Stimulated activated naive B cell treated with anti-CD40 and anti-IgM and Interleukin-4, amounts not matched to agents 10 μg/mL and 1 μg/mL and 100 μg/mL, for 72 hours (primary cell): Measurements from ENCODE around the gene TTLL5.

Experiments
- ATAC-seq, 2 donors: fragments of 150-1000 bp; cut with Tn5 transposase; replicated peaks; 2 replicates each; pipeline ENCODE4 v1.10.0; 2021; ENCODE audit warnings: moderate library complexity in 1 of 2
- DNase-seq: peaks from one replicate; pipeline ENCODE4 v3.0.0; 2021
- H3K27ac Mint-ChIP-seq: one replicate; pipeline ENCODE4 v1.8.0; 2022; ENCODE audit warnings: mild to moderate bottlenecking, mixed read lengths
- H3K27me3 Mint-ChIP-seq, 2 donors: one replicate each; pipeline ENCODE4 v1.8.0; 2022; ENCODE audit warnings: mixed read lengths in 2 of 2
- H3K36me3 Mint-ChIP-seq, 2 donors: one replicate each; pipeline ENCODE4 v1.8.0; 2022; ENCODE audit warnings: mixed read lengths in 2 of 2, mild to moderate bottlenecking in 1 of 2
- H3K4me1 Mint-ChIP-seq, 2 donors: one replicate each; pipeline ENCODE4 v1.8.0; 2022; ENCODE audit warnings: mixed read lengths in 2 of 2, mild to moderate bottlenecking in 1 of 2
- H3K4me3 Mint-ChIP-seq, 2 donors: one replicate each; pipeline ENCODE4 v1.8.0; 2022; ENCODE audit warnings: mild to moderate bottlenecking in 2 of 2, mixed read lengths in 2 of 2, moderate library complexity in 1 of 2
- H3K9me3 Mint-ChIP-seq, 2 donors: one replicate each; pipeline ENCODE4 v1.8.0; 2022; ENCODE audit warnings: mixed read lengths in 2 of 2, mild to moderate bottlenecking in 1 of 2

Gene TTLL5

DNA sequence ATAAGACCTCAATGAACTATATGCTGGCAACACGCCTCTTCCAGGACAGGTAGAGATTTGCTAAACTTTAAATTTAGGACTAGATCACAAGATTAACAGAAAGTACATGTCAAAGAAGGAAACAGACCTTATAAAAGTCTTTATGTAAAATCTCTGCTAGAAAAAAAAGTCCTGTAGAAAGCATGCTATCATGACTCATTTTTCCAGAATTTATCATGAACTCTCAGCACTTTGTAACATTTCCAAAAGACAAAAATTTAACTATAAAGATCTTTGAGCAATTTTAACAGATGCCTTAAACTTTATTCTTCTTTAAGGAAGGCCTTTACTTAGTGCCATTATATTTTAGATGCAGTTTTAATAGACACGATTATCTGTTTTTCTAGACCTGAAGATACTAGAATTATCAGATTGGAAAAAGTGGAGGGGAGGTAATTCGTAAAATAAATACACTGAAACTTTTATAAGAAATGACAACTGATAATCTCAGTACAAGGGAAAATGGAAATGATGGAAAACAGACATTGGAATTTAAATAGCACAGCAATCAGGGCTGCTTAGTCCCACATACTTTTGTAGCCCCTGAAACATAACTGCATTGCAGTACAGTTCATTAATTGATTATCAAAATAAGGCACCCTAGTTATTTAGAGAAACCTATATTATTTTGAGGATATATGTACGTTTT lies 92.0 kb downstream of the TTLL5 start:
- Mint-ChIP-seq H3K27me3 (no peaks in the 10 kb centered on the region), H3K4me3 (no peak overlapping the region), H3K9me3 (no peaks in the 10 kb centered on the region), H3K27ac (no peak overlapping the region), H3K36me3 (peaks cover 23 to 63% of the 10 kb centered on the region in 2 donors), H3K4me1 (peaks cover 2 to 11% of the 10 kb centered on the region in 2 donors)
- DNase-seq = no peak
- no peak for ATAC-seq

DNA sequence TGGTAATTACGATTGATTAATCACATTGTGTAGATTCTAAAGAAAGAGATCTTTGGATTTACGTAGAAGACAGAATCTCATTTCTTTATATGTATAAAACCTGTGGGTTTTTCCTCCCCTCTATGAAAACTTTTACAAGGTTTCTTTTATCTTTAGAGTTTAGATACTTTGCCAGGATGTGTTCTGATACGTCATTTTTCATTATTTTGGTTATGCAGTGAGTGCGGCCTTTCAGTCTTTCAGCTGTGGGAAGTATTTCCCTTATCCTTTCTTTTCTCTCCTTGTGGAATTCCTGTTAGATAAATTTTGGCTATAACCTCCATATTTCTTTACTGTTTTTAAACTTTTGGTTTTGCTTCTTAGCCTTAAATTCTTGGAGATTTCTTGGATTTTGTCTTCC lies 92.7 kb downstream of the TTLL5 start:
- ATAC-seq = no peak
- DNase-seq = no peak
- Mint-ChIP-seq H3K4me1 (peaks cover 2 to 11% of the 10 kb centered on the region in 2 donors), H3K36me3 (peaks cover 18 to 58% of the 10 kb centered on the region in 2 donors), H3K9me3 (no peaks in the 10 kb centered on the region), H3K27me3 (no peaks in the 10 kb centered on the region), H3K4me3 (no peak overlapping the region), H3K27ac (no peak overlapping the region)

DNA sequence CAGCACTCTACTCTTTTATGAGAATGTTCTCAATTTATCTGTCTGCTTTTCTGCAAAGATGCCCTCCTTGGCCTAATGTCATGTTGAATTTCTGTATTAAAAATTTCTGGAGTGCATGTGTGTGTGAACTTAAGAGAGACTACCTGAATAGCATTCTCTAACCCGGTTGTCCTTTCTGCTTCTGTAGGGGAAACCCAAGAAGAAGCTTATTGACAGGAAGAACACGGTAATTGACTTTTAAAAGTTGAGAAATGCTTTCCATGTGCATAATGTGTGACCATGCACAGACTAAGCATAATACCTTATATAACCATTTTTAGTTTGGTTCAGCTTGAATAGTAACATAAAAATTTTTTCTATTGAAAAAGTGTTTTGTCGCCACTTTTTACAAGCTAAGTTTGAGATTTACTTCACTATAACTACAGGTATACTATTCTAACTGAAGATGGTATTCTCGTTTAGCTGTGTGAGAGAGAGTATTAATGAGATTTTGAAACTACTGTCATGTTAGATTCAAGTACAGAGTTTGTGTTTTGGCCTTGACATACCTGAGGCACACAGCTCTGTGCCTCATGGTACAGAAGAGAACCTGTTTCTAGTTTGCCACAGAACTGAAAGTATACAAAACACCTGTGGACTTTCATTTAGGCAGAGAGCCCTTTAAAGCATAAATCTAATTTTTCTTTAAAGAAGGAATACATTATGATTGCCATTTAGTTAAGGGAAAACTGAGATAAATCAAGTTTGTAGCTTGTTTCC lies 96.8 kb downstream of the TTLL5 start:
- Mint-ChIP-seq H3K4me1 (peaks cover 2 to 11% of the 10 kb centered on the region in 2 donors), H3K9me3 (no peaks in the 10 kb centered on the region), H3K27ac (peak overlapping the region; percentile 42), H3K4me3 (peak overlapping the region in 1 of 2 donors; percentile 59), H3K27me3 (no peaks in the 10 kb centered on the region), H3K36me3 (peaks cover 20 to 62% of the 10 kb centered on the region in 2 donors)
- ATAC-seq (peak in 1 of 2 donors; percentile 56), DNase-seq (no peak)

DNA sequence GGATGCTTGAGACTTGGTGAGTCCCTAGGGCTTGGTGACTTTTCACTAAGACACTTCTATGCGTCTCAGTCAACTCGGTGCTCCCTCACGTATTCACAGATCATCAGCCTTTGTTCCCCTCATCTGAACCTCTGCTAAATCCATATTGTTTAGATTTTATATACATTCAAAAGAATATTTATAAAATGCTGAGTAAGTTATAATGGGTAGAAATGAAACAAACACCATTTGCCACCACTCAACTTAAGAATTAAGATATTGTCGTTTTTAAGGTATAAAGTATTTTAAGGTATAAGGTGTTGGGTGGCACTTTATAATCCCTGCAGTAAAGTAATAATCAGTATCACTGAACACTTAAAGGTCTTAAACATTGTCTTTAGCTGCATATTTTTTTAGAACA lies 103.0 kb downstream of the TTLL5 start:
- Mint-ChIP-seq H3K4me1 (no peaks in the 10 kb centered on the region), H3K27ac (no peak overlapping the region), H3K9me3 (no peaks in the 10 kb centered on the region), H3K4me3 (no peak overlapping the region), H3K27me3 (no peaks in the 10 kb centered on the region), H3K36me3 (peaks cover 9 to 22% of the 10 kb centered on the region in 2 donors)
- no peak for DNase-seq
- no peak for ATAC-seq

GRCh38 chr14:75769047-75769685 lies 108.1 kb downstream of the TTLL5 start:
- Mint-ChIP-seq H3K4me1 (no peaks in the 10 kb centered on the region), H3K9me3 (no peaks in the 10 kb centered on the region), H3K27ac (no peak overlapping the region), H3K27me3 (no peaks in the 10 kb centered on the region), H3K36me3 (peaks cover under 1 to 1% of the 10 kb centered on the region in 2 donors), H3K4me3 (no peak overlapping the region)
- no peak for ATAC-seq
- no peak for DNase-seq

GRCh38 chr14:75770635-75771034 lies 109.6 kb downstream of the TTLL5 start:
- H3K4me1 Mint-ChIP-seq = no peaks in the 10 kb centered on the region
- H3K4me3 Mint-ChIP-seq = no peak overlapping the region
- DNase-seq (no peak), ATAC-seq (no peak)
- H3K27me3 Mint-ChIP-seq = no peaks in the 10 kb centered on the region
- H3K27ac Mint-ChIP-seq = no peak overlapping the region
- H3K9me3 Mint-ChIP-seq = no peaks in the 10 kb centered on the region
- peaks cover 14 to 16% of the 10 kb centered on the region in 2 donors for H3K36me3 Mint-ChIP-seq

DNA sequence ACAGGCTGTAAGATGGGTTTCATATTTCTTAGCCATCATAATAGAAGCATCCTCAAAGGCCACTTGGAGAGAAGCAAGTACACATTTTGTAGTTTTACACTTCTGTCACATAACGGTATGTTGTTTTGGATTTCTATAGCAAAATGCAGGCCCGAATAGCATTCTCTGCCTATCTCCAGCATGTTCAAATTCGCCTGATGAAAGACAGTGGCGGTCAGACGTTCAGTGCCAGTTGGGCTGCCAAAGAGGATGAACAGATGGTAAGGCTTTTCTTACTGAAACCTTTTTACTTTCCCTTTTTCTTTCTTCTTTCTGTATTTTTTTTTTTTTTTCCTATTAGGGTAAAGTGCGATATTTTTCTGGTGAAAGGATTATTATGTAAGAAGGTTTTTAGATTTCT lies 110.5 kb downstream of the TTLL5 start:
- Mint-ChIP-seq H3K4me3 (no peak overlapping the region), H3K9me3 (no peaks in the 10 kb centered on the region), H3K27ac (no peak overlapping the region), H3K36me3 (peaks cover 16 to 18% of the 10 kb centered on the region in 2 donors), H3K27me3 (no peaks in the 10 kb centered on the region), H3K4me1 (no peaks in the 10 kb centered on the region)
- no peak for ATAC-seq
- no peak for DNase-seq

DNA sequence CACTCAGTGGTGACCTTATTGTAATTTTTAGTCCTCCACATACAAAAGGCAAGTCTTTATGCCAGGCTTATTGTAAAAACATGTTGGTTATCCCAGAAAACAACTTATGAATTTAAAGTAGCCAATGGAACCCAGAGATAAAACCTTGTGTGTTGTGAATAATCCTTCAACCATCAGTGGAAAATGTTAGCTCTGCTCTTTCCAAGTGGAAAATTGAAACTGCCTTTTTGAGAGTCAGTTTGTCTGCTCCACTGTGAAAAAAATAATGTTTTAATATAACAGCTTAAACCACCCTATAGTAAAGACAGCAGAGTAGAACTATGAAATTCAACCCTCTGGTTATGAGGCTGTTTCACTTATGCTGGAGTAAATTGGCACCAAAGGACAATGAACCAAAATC lies 112.0 kb downstream of the TTLL5 start:
- ATAC-seq = no peak
- DNase-seq = no peak
- Mint-ChIP-seq H3K4me1 (no peaks in the 10 kb centered on the region), H3K9me3 (no peaks in the 10 kb centered on the region), H3K27ac (no peak overlapping the region), H3K36me3 (peaks cover 19 to 23% of the 10 kb centered on the region in 2 donors), H3K4me3 (no peak overlapping the region), H3K27me3 (no peaks in the 10 kb centered on the region)

GRCh38 chr14:75781096-75781495 lies 120.0 kb downstream of the TTLL5 start:
- H3K4me3 Mint-ChIP-seq = no peak overlapping the region
- ATAC-seq (no peak), DNase-seq (no peak)
- H3K4me1 Mint-ChIP-seq = no peaks in the 10 kb centered on the region
- peaks cover 22 to 51% of the 10 kb centered on the region in 2 donors for H3K36me3 Mint-ChIP-seq
- H3K27me3 Mint-ChIP-seq = no peaks in the 10 kb centered on the region
- peaks cover 0 to 4% of the 10 kb centered on the region in 2 donors for H3K9me3 Mint-ChIP-seq
- H3K27ac Mint-ChIP-seq = no peak overlapping the region

DNA sequence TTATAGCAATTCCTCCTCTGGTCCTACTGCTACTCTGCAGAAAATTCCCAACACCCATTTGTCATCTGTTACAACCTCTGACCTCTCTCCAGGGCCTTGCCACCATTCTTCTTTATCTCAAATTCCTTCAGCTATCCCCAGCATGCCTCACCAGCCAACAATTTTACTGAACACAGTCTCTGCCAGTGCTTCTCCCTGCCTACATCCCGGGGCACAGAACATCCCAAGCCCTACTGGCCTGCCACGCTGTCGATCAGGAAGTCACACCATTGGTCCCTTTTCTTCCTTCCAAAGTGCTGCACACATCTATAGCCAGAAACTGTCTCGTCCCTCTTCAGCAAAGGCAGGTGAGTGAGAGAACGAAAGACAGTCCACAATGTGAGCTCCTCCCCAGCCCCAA lies 122.1 kb downstream of the TTLL5 start:
- H3K27ac Mint-ChIP-seq = no peak overlapping the region
- H3K9me3 Mint-ChIP-seq = peaks cover 0 to 6% of the 10 kb centered on the region in 2 donors
- DNase-seq (no peak), ATAC-seq (no peak)
- no peaks in the 10 kb centered on the region for H3K4me1 Mint-ChIP-seq
- no peaks in the 10 kb centered on the region for H3K27me3 Mint-ChIP-seq
- peaks cover 23 to 54% of the 10 kb centered on the region in 2 donors for H3K36me3 Mint-ChIP-seq
- no peak overlapping the region for H3K4me3 Mint-ChIP-seq

DNA sequence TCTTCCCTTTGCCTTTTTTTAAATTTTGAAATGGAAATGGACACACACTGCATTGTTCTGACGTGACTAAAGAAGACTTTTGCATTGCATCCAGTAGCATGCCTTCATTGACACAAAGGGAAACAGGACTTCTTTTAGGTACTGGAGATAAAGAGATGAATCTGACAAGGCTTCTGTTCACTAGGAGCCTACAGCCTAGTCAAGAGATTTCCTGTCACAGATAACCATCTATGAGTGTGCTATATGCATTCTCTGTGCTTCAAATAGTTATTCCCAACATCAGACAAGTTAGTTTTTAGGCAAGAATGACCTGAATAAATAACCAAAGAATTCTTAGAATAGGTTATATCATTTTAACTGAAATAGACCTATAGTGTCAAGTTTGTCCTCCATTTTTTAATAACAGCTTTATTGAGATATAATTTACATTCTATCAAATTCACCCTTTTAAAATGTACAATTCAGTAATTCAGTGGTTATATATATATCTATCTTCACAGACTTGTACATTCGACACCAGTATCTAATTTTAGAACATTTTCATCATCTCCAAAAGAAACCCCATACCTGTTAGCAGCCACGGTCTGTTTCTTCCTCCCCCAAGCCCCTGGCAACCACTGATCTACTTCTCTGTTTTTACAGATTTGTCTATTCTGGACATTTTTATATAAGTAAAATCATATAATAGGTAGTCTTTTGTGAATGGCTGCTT lies 122.7 kb downstream of the TTLL5 start:
- no peaks in the 10 kb centered on the region for H3K27me3 Mint-ChIP-seq
- peaks cover 23 to 54% of the 10 kb centered on the region in 2 donors for H3K36me3 Mint-ChIP-seq
- H3K4me1 Mint-ChIP-seq = no peaks in the 10 kb centered on the region
- peaks cover 0 to 7% of the 10 kb centered on the region in 2 donors for H3K9me3 Mint-ChIP-seq
- H3K4me3 Mint-ChIP-seq = no peak overlapping the region
- H3K27ac Mint-ChIP-seq = no peak overlapping the region
- ATAC-seq (no peak), DNase-seq (no peak)

DNA sequence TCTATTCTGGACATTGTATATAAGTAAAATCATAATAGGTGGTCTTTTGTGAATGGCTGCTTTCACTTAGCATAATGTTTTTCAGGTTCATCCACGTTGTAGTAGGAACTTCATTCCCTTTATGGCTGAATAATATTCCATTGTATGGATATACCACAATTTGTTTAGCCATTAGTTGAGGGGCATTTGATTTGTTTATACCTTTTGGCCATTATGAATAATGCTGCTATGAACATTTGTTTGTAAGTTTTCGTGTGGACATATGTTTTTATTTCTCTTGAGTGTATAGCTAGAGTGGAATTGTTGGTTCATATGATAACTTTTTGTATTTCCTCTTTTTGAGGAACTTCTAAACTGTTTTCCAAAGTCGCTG lies 123.3 kb downstream of the TTLL5 start:
- H3K4me3 Mint-ChIP-seq = no peak overlapping the region
- peaks cover 0 to 10% of the 10 kb centered on the region in 2 donors for H3K9me3 Mint-ChIP-seq
- DNase-seq = no peak
- no peak for ATAC-seq
- H3K4me1 Mint-ChIP-seq = no peaks in the 10 kb centered on the region
- H3K27ac Mint-ChIP-seq = no peak overlapping the region
- no peaks in the 10 kb centered on the region for H3K27me3 Mint-ChIP-seq
- H3K36me3 Mint-ChIP-seq = peaks cover 26 to 59% of the 10 kb centered on the region in 2 donors

- Mint-ChIP-seq H3K4me1 (no peaks in the 10 kb centered on the region), H3K36me3 (peaks cover 44 to 45% of the 10 kb centered on the region in 2 donors), H3K27me3 (no peaks in the 10 kb centered on the region), H3K9me3 (peaks cover 20 to 23% of the 10 kb centered on the region in 2 donors), H3K27ac (no peak overlapping the region), H3K4me3 (no peak overlapping the region)
- no peak for ATAC-seq
- no peak for DNase-seq
Observed at GRCh38 chr14:75793806-75794205, 132.8 kb downstream of the TTLL5 start.

- Mint-ChIP-seq H3K27me3 (no peaks in the 10 kb centered on the region), H3K4me1 (no peaks in the 10 kb centered on the region), H3K27ac (no peak overlapping the region), H3K9me3 (peaks cover 27% of the 10 kb centered on the region in 2 donors), H3K4me3 (no peak overlapping the region), H3K36me3 (peaks cover 48 to 49% of the 10 kb centered on the region in 2 donors)
- ATAC-seq = no peak
- no peak for DNase-seq
Observed at GRCh38 chr14:75794615-75795038, 133.6 kb downstream of the TTLL5 start.
